HFF-Myc (cell line): Measurements from ENCODE around the gene TEX52.
A peak's percentile ranks its signal among the peaks of the same experiment; 100 is the strongest.

Source experiments
- DNase-seq: peaks from one replicate; pipeline ENCODE4 v3.0.0-alpha.2; 2011; ENCODE audit warnings: low read depth; ENCODE audit errors: extremely low read depth
- H3K4me3 ChIP-seq: replicated peaks from 2 replicates; pipeline ENCODE4 v1.5.1; 2011; ENCODE audit warnings: low read depth, mild to moderate bottlenecking, control low read depth, low read length
- TF ChIP-seq, protein P1 (sequence below): IDR thresholded peaks from 2 replicates; pipeline ENCODE4 v1.5.1; 2012; ENCODE audit warnings: mild to moderate bottlenecking, low read depth, low read length, control low read depth; ENCODE audit errors: missing control alignments

Gene TEX52

DNA sequence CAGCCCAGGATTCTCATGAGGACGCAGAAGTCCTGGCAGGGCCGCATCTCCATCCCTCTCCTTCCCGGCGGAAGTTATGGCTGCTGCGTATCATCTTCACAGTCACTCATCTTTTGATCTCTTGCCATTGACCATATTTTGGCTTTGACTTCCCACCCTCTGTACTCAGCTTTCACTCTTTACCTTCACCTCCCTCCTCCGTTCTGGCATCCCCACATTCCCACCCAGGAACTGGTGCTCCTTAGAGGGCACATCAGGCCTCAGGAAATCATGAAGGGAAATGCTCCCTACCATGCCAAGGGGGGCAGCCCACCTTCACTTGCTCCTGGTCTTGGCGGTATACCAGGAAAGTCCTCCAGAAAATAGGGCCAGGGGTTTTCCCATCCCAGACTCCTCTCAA lies 1.3 kb downstream of the TEX52 start:
- no peak for DNase-seq
- TF ChIP-seq, protein P1, sequence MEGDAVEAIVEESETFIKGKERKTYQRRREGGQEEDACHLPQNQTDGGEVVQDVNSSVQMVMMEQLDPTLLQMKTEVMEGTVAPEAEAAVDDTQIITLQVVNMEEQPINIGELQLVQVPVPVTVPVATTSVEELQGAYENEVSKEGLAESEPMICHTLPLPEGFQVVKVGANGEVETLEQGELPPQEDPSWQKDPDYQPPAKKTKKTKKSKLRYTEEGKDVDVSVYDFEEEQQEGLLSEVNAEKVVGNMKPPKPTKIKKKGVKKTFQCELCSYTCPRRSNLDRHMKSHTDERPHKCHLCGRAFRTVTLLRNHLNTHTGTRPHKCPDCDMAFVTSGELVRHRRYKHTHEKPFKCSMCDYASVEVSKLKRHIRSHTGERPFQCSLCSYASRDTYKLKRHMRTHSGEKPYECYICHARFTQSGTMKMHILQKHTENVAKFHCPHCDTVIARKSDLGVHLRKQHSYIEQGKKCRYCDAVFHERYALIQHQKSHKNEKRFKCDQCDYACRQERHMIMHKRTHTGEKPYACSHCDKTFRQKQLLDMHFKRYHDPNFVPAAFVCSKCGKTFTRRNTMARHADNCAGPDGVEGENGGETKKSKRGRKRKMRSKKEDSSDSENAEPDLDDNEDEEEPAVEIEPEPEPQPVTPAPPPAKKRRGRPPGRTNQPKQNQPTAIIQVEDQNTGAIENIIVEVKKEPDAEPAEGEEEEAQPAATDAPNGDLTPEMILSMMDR, result no peak

DNA sequence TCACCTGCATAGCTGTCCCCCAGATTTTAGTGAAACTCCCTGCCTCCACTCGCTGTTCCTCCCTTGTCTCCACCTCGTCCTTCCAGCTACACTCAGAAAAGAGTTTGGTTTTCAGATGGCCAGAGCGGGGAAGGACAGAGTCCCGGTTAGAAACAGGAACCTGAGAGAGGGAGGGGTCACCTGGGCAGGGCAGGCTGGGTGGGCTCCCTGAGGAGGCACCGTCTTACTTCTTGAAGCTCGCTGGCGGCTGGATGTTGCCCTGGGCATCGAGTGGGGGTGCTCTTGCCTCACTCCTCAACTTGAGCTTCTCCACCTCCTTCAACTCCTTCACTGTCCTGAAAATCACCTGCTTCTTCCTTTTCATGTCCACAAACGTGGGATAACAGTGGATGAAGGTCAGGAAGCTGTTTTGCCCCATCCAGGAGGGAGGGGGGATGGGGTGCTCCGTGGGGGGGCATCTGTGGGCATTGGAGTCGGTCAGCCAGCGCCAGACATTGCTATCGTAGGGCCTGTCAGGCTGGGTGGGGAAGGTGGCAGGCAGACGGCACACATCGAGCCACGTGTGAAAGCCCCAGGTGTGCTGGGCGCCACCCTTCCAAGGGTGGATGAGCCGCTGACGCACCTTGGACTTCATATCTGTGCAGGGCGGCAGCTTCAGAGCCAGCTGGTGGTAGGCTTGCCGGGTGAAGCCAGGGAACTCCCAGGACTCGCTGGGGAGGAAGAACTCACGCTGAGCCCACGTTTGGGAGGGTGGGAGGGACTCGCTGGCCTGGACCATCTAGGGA lies 2.0 kb downstream of the TEX52 start:
- DNase-seq, result no peak
- no peak overlapping the region for H3K4me3 ChIP-seq
- TF ChIP-seq, protein P1, result no peak

More for the DNA sequence above, 1.3 kb downstream of the TEX52 start:
- no peak overlapping the region for H3K4me3 ChIP-seq

DNA sequence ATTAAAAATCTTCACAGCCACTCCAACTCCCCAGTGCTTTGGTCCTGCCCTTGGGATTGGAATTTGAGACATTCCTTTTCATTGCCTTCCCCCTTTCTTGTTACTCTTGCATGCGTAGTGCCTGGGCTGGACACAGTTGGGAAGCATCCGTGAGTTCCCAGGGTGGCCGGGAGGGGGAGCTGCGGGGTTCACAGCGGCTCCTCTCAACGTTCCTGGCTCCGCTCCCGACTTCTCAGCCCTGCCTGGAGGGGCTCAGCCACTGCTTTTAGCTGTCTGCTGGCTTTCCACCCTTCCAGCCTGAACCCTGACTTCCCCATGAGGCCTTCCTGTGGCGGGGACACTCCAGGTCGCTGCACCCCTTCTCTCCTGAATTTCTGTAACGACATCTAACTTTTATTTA lies 3.2 kb downstream of the TEX52 start:
- peak; percentile 47 for DNase-seq
- H3K4me3 ChIP-seq, result no peak overlapping the region
- TF ChIP-seq, protein P1, result peak; percentile 94

DNA sequence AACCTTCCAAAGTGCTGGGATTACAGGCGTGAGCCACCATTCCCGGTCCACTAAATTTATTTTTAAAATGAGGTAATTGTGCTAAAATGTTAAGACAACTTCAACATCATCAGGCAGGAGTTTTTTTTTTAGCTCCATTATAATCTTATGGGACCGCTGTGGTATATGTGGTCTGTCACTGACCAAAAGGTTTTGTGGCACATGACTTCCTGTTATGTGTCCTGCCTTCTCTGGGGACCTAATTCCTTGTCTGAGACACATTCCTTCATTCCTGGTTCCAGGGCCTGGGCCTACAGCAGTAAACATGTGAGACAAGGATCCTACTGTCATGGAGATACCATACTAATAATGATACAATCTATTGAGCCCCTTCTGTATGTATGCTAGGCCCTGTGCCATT lies 4.9 kb downstream of the TEX52 start:
- no peak overlapping the region for H3K4me3 ChIP-seq
- TF ChIP-seq, protein P1, result no peak
- DNase-seq, result no peak

DNA sequence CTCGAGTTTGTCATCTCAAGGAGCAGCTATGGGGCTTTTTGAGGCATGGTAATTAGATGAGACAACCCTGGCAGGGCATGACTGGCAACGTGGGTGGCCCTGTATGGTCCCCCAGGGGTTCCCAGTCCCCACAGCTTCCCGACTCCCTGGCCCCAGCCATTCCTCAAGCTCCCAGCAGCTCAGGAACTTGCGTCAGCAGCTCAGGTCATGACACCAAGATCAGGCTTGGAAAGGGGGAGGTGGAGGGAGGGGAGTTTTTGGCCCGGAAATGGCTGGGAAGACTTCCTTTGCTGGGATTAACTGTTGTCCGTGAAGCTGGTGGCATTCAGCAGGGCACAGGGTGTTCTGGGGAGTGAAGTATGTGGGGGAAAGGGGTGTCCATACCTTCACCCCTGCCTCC lies 11.6 kb downstream of the TEX52 start:
- TF ChIP-seq, protein P1, result no peak
- DNase-seq, result peak; percentile 44

DNA sequence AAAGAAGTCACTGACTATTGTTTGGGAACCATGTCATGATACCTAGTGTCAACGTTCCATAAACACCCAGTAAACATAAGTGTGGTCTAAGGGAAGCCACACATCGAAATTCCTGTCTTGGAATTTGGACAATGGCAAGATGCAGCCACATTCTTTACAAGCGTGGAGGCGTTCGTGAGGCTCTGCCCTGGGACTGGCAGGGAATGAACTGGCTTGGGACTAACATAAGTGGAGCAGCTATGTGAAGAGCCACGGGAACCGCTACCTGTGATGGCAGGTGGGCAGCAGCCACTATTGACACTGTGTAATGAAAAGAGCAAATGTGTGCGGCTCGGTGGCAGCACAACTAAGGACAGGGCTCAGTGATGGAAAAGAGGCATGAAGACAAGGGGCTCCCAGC lies 12.1 kb downstream of the TEX52 start:
- DNase-seq, result no peak
- TF ChIP-seq, protein P1, result no peak
- no peak overlapping the region for H3K4me3 ChIP-seq

More for the DNA sequence above, 11.6 kb downstream of the TEX52 start:
- H3K4me3 ChIP-seq, result no peak overlapping the region
